ENCODE results near the gene SLX4IP.
A peak's percentile ranks its signal among the peaks of the same experiment; 100 is the strongest.

SLX4IP gene

GRCh38 chr20:10481676-10482075, 46.6 kb downstream of the SLX4IP start:
- TF ChIP-seq CTCF (IDR thresholded peaks at IDR 0.05; ENCODE audit: unreplicated experiment in 3 of 3) = no peak
- Mint-ChIP-seq H3K4me3 (peak overlapping the region in 1 of 3 experiments; percentile 50), H3K27me3 (ENCODE audit: low read depth) (no peaks in the 10 kb centered on the region), H3K9me3 (no peaks in the 10 kb centered on the region), H3K36me3 (ENCODE audit: low read depth) (no peaks in the 10 kb centered on the region), H3K4me1 (peaks cover 13% of the 10 kb centered on the region), H3K27ac (peak overlapping the region; percentile 18 to 77 (median 60))

GRCh38 chr20:10483691-10484090, 48.6 kb downstream of the SLX4IP start:
- Mint-ChIP-seq H3K4me3 (no peak overlapping the region), H3K9me3 (no peaks in the 10 kb centered on the region), H3K36me3 (ENCODE audit: low read depth) (no peaks in the 10 kb centered on the region), H3K27me3 (ENCODE audit: low read depth) (no peaks in the 10 kb centered on the region), H3K4me1 (peaks cover 13% of the 10 kb centered on the region), H3K27ac (peak overlapping the region in 2 of 3 experiments; percentile 7 to 18)
- no peak for TF ChIP-seq CTCF (IDR thresholded peaks at IDR 0.05; ENCODE audit: unreplicated experiment in 3 of 3)

GRCh38 chr20:10487142-10488136, 52.3 kb downstream of the SLX4IP start:
- TF ChIP-seq CTCF (IDR thresholded peaks at IDR 0.05; ENCODE audit: unreplicated experiment in 3 of 3) = no peak
- peaks cover under 1% of the 10 kb centered on the region for H3K4me1 Mint-ChIP-seq
- no peak overlapping the region for H3K4me3 Mint-ChIP-seq
- H3K9me3 Mint-ChIP-seq = no peaks in the 10 kb centered on the region
- no peaks in the 10 kb centered on the region for H3K27me3 Mint-ChIP-seq (ENCODE audit: low read depth)
- H3K27ac Mint-ChIP-seq = no peak overlapping the region
- no peaks in the 10 kb centered on the region for H3K36me3 Mint-ChIP-seq (ENCODE audit: low read depth)

GRCh38 chr20:10488534-10488933, 53.4 kb downstream of the SLX4IP start:
- no peak overlapping the region for H3K27ac Mint-ChIP-seq
- H3K4me1 Mint-ChIP-seq = no peaks in the 10 kb centered on the region
- no peaks in the 10 kb centered on the region for H3K9me3 Mint-ChIP-seq
- H3K4me3 Mint-ChIP-seq = no peak overlapping the region
- no peaks in the 10 kb centered on the region for H3K36me3 Mint-ChIP-seq (ENCODE audit: low read depth)
- no peaks in the 10 kb centered on the region for H3K27me3 Mint-ChIP-seq (ENCODE audit: low read depth)
- TF ChIP-seq CTCF (IDR thresholded peaks at IDR 0.05; ENCODE audit: unreplicated experiment in 3 of 3) = no peak

GRCh38 chr20:10489853-10490252, 54.7 kb downstream of the SLX4IP start:
- Mint-ChIP-seq H3K9me3 (no peaks in the 10 kb centered on the region), H3K27me3 (ENCODE audit: low read depth) (no peaks in the 10 kb centered on the region), H3K4me1 (no peaks in the 10 kb centered on the region), H3K27ac (no peak overlapping the region), H3K4me3 (no peak overlapping the region), H3K36me3 (ENCODE audit: low read depth) (no peaks in the 10 kb centered on the region)
- no peak for TF ChIP-seq CTCF (IDR thresholded peaks at IDR 0.05; ENCODE audit: unreplicated experiment in 3 of 3)
